ENCODE results near the gene MPP3. TPM values are rescaled to one million over a fixed set of nuclear protein-coding genes. Genes with fewer than 3 reads are reported as not detected.

MPP3 gene
- total RNA-seq, 1 donor from 2014 or later: 4.1 TPM

GRCh38 chr17:43755389-43755875 is 77.5 kb downstream of the MPP3 start:
- DNase-seq (ENCODE audit: low read depth): no peak
- peaks cover 12% of the 10 kb centered on the region for H3K27me3 ChIP-seq (ENCODE audit: control insufficient read depth, insufficient read depth, low read length)
- TF ChIP-seq CTCF (IDR thresholded peaks at IDR 0.05; ENCODE audit: insufficient read depth, low read length, poor library complexity, severe bottlenecking): no peak
- no peak overlapping the region for H3K4me3 ChIP-seq (ENCODE audit: low read depth, low read length)
- no peaks in the 10 kb centered on the region for H3K36me3 ChIP-seq (ENCODE audit: control insufficient read depth, insufficient read depth, low read length)

GRCh38 chr17:43754947-43755346 is 78.0 kb downstream of the MPP3 start:
- no peaks in the 10 kb centered on the region for H3K36me3 ChIP-seq (ENCODE audit: control insufficient read depth, insufficient read depth, low read length)
- DNase-seq (ENCODE audit: low read depth): no peak
- H3K27me3 ChIP-seq (ENCODE audit: control insufficient read depth, insufficient read depth, low read length): peaks cover 12% of the 10 kb centered on the region
- TF ChIP-seq CTCF (IDR thresholded peaks at IDR 0.05; ENCODE audit: insufficient read depth, low read length, poor library complexity, severe bottlenecking): no peak
- no peak overlapping the region for H3K4me3 ChIP-seq (ENCODE audit: low read depth, low read length)

DNA sequence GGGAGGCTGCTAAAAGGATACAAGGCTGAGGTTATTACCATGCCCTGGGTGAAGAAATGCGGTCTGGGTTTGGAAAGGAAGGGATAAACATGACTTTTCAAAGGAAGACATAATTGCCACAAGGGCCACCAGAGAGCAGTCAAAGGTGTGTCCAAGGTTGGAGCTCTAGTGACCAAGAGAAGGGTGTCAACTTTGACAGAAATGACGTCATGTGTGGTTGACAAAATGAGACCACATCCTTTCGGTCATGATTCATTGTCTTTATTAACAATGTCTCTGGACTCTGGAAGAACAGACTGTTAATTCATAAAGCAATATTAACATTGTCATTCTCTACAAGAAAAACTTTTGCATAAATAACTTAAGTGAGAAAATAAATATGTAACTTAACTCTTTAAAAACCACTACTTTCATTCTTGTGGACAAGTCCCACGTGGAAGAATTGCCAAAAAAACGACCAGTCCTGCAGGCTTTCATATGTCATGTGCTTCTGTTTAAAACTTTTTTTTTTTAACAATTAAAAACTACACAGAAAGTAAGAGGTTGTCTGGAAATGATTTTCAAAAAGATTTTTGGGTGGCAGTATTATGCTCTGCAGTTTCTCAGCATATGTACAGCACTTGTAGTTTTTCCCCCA is 79.3 kb downstream of the MPP3 start:
- H3K4me3 ChIP-seq (ENCODE audit: low read depth, low read length): no peak overlapping the region
- no peak for TF ChIP-seq CTCF (IDR thresholded peaks at IDR 0.05; ENCODE audit: insufficient read depth, low read length, poor library complexity, severe bottlenecking)
- H3K36me3 ChIP-seq (ENCODE audit: control insufficient read depth, insufficient read depth, low read length): no peaks in the 10 kb centered on the region
- peaks cover 12% of the 10 kb centered on the region for H3K27me3 ChIP-seq (ENCODE audit: control insufficient read depth, insufficient read depth, low read length)
- DNase-seq (ENCODE audit: low read depth): no peak

Other genes starting within 250 kb of the MPP3 start
- gene MEOX1, start 171.2 kb downstream of the MPP3 start, total RNA-seq: 0.62 and 2.6 TPM in 2 replicates
- gene SOST, start 74.4 kb downstream of the MPP3 start, total RNA-seq: not detected in 2 replicates
- 117 and 122 TPM in 2 replicates for gene DUSP3, start 54.2 kb downstream of the MPP3 start, total RNA-seq
- not detected in 2 replicates for gene CFAP97D1, start 52.7 kb downstream of the MPP3 start, total RNA-seq
- gene CD300LG, start 14.0 kb upstream of the MPP3 start, total RNA-seq: not detected in 2 replicates
- gene MPP2, start 74.4 kb upstream of the MPP3 start, total RNA-seq: 2.7 and 3.0 TPM in 2 replicates
- gene PPY, start 109.3 kb upstream of the MPP3 start, total RNA-seq: not detected in 2 replicates
- gene PYY, start 120.8 kb upstream of the MPP3 start, total RNA-seq: 0.48 TPM in 1 of 2 replicates, not detected in the other
- 15.7 and 19.4 TPM in 2 replicates for gene NAGS, start 171.5 kb upstream of the MPP3 start, total RNA-seq
- gene TMEM101, start 181.8 kb upstream of the MPP3 start, total RNA-seq: 37.8 and 52.4 TPM in 2 replicates
- gene LSM12, start 233.5 kb upstream of the MPP3 start, total RNA-seq: 39.1 and 52.7 TPM in 2 replicates
- 37.5 and 53.9 TPM in 2 replicates for gene G6PC3, start 237.6 kb upstream of the MPP3 start, total RNA-seq

Measured in kidney epithelial cell (primary cell).